HAP-1 (cell line): Measurements from ENCODE around the gene POMP.
A peak's percentile ranks its signal among the peaks of the same experiment; 100 is the strongest.

ENCODE experiments used
- DNase-seq, 2 experiments: peaks; one replicate each; pipeline ENCODE4 v3.0.0-alpha.2; 2016 to 2020; ENCODE audit warnings: low spot score in 2 of 2
- H3K27me3 ChIP-seq: fragments of 250-450 bp; sonication (Bioruptor Pico); 2 replicates; pipeline ENCODE4 v1.5.1; 2020; ENCODE audit warnings: low read depth, mild to moderate bottlenecking, moderate library complexity
- H3K36me3 ChIP-seq: fragments of 250-450 bp; sonication (Bioruptor Pico); replicated peaks from 2 replicates; pipeline ENCODE4 v1.5.1; 2020; ENCODE audit warnings: mild to moderate bottlenecking
- H3K4me1 ChIP-seq: fragments of 250-450 bp; sonication (Bioruptor Pico); 2 replicates; pipeline ENCODE4 v1.5.1; 2020; ENCODE audit warnings: mild to moderate bottlenecking
- H3K4me3 ChIP-seq: fragments of 250-450 bp; sonication (Bioruptor Pico); 2 replicates; pipeline ENCODE4 v1.5.1; 2020; ENCODE audit warnings: mild to moderate bottlenecking, moderate library complexity
- H3K9me3 ChIP-seq: fragments of 250-450 bp; sonication (Bioruptor Pico); 2 replicates; pipeline ENCODE4 v1.5.1; 2020; ENCODE audit warnings: mild to moderate bottlenecking, moderate library complexity
- in situ Hi-C: fragments of 300-500 bp; cut with MboI; formaldehyde crosslinking; loops from 3 replicates; pipeline ENCODE4 v1.14.3; 2020; ENCODE audit warnings: low sequenced_read_pairs, inconsistent platforms, mixed read lengths

POMP gene

GRCh38 chr13:28718543-28719226 lies 59.8 kb downstream of the POMP start, which contains the start of gene SLC46A3:
SLC46A3 (minus strand) TSS chr13:28718970; CDS start chr13:28717998, 972 bp downstream.
- peak; percentile 92 to 98 for DNase-seq

GRCh38 chr13:28719227-28720055 lies 60.5 kb downstream of the POMP start:
- peak overlapping the region; percentile 54 for H3K4me3 ChIP-seq
- H3K4me1 ChIP-seq = peaks cover 3% of the 10 kb centered on the region; the same call in 1 of the 2 replicates
- no peak for DNase-seq
- H3K27me3 ChIP-seq = no peaks in the 10 kb centered on the region
- H3K9me3 ChIP-seq = no peaks in the 10 kb centered on the region
- in situ Hi-C loops = no loop called here
- no peaks in the 10 kb centered on the region for H3K36me3 ChIP-seq

More at GRCh38 chr13:28718543-28719226, 59.8 kb downstream of the POMP start, which contains the start of gene SLC46A3:
- H3K27me3 ChIP-seq = no peaks in the 10 kb centered on the region
- H3K9me3 ChIP-seq = no peaks in the 10 kb centered on the region
- H3K4me3 ChIP-seq = peak within 1 kb of the TSS; percentile 54
- H3K4me1 ChIP-seq = peaks cover 3% of the 10 kb centered on the region; the same call in 1 of the 2 replicates
- H3K36me3 ChIP-seq = no peaks in the 10 kb centered on the region
- in situ Hi-C loops = no loop called here

GRCh38 chr13:28723806-28724205 lies 64.9 kb downstream of the POMP start:
- no peak overlapping the region for H3K4me3 ChIP-seq
- DNase-seq = no peak
- no peaks in the 10 kb centered on the region for H3K9me3 ChIP-seq
- no peaks in the 10 kb centered on the region for H3K27me3 ChIP-seq
- no peaks in the 10 kb centered on the region for H3K36me3 ChIP-seq
- in situ Hi-C loops = no loop called here
- peaks cover 3% of the 10 kb centered on the region; the same call in 1 of the 2 replicates for H3K4me1 ChIP-seq

GRCh38 chr13:28725046-28725610 lies 66.2 kb downstream of the POMP start:
- in situ Hi-C loops = no loop called here
- no peaks in the 10 kb centered on the region for H3K27me3 ChIP-seq
- H3K9me3 ChIP-seq = no peaks in the 10 kb centered on the region
- no peak for DNase-seq
- H3K4me3 ChIP-seq = no peak overlapping the region
- no peaks in the 10 kb centered on the region for H3K36me3 ChIP-seq
- no peaks in the 10 kb centered on the region for H3K4me1 ChIP-seq
